NCI-H748 treated with DMSO at 0.1 percent for 48 hours (cell line): Measurements from ENCODE around the gene ESRRA.

Experiments used
- DNase-seq: peaks from one replicate; lab custom pipeline; 2025; lab: John Stamatoyannopoulos, UW

The ESRRA gene

DNA sequence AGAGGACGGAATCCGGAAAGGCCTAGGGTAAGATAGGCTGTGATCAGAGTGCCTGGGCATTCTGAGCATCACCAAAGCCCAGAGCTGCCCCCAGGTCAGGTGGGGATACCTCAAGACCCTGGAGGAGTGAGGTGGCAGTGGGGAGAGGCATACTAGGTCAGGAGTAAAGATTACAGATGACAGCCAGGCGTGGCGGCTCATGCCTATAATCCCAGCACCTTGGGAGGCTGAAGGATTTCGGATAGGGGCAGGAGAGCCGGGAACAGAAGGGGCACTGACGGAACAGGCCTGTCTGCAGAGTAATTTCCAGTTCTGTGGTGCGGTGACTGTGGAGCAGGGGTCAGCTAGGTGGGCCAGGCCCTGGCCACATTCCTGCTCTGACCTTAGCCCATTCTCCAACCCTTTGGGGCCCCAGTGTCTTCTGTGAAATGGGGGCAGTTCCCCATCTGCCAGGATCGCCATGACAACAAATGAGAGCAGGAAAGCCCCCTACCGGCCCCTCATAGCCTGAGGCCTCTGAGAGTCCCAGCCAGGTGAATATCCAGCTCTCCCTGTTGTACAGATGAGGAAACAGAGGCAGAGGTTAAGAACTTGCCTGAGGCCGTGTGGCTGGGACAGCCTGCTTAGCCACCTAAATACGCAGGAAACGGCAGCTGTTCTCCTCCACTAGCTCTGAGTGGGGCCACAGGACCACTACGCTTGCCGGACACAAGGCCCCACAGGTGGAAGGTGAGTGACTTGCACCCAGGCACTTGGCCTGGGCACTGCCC, 30.1 kb upstream of the ESRRA start:
- no peak for DNase-seq

DNA sequence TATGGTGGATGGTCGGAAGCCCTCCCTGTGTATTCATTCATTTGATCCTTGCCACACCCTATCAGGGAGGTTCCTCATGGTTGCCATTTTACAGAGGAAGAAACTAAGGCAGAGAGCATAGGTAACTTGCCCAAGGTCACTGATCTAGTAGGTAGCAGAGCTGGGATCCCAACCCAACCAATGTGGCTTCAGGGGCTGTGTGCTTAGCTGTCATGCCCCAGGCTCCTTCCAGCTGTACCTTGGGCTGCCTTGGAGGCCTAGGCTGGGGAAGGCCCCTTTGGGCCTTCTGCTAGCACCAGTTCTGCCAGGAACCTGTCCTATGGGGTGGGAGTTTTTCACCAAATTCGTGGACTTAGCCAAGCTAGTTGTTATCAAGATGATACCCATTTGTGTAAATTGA, 29.5 kb upstream of the ESRRA start:
- no peak for DNase-seq

DNA sequence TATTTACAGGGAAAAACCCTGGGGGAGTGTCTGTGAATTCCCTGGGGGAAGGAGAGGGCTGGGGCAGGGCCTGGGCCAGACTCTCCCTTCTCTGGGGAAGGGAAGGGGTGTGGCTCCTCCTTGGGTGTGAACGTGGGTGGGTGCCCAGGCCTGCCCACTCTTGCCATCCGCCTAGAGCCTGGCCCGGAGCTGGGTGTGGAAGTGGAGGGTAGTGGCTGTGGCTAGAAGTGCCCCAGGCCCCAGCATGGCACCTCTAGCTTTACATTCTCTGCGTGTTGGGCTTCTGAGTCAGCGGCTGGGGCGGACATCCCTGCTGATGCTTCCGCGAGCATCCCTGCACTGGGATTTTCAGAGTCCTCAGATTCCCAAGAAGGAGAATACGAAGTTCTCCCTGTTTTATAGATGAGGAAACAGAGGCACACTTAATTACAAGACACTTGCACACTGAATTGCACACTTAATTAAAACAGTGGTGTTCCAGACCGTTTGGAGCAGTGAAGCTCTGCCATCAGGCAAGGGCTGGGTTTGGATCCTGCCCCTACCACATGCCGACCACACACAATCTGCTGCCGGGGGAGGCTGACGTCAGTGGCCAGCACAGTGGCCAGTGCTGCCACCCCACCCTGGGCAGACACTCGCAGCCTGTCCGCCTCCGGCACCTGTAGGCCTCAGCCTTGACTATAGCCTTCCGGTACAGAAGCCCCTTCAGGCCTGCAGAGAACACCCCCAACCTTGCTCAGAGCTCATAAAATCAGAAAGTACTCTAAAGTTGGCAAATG, 28.5 kb upstream of the ESRRA start:
- DNase-seq = no peak

DNA sequence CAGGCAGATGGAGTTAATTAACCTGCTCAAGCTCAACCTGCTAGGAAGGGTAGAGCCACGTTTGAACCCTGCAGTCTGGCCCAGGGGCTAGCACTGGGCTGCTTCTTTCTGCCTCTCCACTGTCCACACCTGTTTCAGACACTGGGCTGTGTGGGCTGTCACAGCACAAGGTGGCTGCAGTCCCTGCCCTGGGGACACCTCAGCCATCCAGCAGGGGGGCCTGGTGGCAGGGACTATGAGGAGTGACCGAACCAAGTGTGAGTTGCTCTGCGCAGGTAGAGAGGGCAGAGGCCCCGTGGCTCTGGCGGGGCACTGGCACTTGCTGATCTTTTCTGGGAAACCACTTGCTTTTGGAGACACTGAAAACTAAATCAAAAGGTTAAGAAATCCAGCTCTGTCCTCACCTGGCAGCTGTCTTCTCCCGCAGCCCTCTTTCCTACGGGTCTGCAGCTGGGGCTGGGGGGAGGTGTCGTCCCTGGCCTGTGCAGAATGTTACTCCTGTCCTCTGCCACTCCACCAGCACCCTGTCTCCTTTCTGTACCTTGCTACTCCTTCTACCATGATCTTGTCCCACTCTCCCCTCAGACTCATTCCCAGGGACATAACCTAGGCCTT, 26.6 kb upstream of the ESRRA start:
- no peak for DNase-seq

- no peak for DNase-seq
Observed at GRCh38 chr11:64281957-64282770, 23.2 kb upstream of the ESRRA start.

DNA sequence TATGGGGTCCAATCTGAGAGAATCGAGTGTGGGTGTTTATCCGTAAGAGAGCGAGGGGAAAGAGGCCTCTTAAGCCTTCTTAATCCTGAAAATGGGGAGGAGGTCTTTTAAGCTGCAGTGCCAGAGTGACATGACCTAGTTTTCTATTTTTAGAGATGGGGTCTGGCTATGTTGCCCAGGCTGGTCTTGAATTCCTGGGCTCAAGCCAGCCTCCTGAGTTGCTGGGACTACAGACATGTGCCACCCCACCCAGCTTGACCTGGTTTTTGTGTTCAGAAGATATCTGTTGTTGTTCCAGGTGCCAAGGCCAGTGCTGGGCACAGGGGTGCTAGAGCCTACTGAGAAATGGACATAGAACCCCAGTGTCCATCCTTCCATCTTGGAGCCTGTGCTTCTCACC, 22.2 kb upstream of the ESRRA start:
- DNase-seq = no peak

DNA sequence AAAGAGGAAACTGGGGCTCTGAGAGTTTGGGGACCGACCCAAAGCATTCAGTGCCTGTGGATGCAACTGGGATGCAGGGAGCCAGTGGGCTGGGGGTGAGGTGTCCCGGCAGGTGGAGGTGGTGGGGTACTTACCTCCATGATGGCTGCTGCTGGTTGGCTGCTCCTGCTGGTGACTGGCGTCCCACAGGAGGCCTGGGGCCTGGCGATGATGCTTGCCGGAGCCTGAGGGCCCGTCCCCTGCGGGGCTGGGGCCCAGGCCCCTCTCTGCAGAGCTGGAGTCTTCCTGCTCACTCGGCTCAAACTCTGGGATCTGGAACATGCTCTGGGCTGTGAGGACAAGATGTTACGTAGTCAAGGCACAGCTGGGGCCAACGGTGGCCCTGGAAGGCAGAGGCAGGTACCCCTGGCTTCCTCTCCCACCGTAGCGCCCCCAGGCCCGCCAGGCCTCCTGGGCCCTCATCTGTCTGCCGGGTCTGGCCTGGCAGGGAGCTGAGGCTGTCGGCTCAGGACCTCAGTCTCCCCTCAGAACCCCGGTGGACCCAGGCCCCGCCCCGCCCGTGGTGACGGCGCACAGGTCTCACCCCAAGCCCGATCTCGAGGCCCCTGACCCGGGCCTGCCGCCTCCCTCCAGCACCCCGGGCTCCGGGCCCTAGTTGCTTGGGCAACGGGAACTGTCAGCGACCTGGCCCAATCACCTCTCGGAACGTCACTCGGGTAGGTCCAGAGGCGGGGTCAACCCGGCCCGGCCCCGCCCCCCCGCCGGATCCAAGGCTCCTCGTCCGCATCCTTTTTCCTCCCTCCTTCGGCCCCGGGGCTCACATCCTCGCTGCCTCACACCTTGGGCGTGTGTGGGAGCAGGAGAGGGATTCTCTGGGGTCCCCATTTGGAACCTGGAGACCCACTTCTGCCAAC, 21.0 kb upstream of the ESRRA start, which contains the start of gene BAD:
BAD (minus strand) TSS at position 618 of the 914 bp plus-strand sequence; CDS start at position 321, 297 bp downstream.
- peak; percentile 77 for DNase-seq

DNA sequence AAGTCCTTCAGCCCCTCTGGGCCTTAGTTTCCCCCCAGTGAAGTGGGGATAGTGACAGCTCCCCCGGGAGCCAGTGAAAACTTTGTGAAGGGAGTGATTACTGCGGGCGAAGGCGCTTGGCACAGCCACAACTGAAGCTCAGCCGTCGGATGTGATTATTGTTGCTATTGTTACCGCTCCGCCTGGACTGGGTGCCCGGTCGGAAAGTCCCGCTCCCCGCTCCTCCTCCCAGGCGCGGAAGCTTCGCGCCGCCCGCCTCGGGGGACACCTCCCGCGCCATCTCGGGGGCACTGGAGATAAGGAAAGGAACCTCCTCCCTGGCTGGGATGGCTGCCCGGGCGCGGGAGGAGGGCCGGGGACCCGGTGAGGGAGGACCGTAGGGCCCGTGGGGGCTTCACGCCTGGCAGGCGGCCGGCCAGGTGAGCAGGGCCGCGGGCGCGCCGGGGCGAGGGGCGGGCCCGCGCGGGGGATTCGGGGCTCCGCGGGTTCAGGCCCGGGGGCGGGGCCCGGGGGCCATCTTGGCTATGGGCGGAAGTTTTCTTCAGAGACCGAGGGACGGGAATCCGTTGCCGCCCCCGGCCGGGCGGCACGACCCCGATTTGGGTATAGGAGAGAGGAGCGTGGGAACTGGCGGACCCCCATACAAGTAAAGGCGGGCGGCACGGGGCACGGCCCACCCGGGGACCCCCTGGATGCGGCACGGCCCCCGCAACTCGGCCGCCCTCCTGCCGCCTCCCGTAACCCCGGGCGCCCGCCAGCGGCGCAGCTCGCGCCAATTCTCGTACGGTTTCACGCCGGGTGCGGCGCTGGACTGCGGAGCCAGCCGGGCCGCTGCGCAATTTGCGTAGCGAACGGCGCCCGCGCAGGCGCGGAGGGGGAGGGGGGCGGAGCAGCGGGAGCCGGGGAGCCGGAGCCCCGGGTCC, 20.1 kb upstream of the ESRRA start, which contains the start of gene GPR137:
GPR137 (plus strand) TSS at position 887 of the 923 bp plus-strand sequence. CDS start 677 bp downstream, outside the sequence.
- DNase-seq = peak; percentile 71

DNA sequence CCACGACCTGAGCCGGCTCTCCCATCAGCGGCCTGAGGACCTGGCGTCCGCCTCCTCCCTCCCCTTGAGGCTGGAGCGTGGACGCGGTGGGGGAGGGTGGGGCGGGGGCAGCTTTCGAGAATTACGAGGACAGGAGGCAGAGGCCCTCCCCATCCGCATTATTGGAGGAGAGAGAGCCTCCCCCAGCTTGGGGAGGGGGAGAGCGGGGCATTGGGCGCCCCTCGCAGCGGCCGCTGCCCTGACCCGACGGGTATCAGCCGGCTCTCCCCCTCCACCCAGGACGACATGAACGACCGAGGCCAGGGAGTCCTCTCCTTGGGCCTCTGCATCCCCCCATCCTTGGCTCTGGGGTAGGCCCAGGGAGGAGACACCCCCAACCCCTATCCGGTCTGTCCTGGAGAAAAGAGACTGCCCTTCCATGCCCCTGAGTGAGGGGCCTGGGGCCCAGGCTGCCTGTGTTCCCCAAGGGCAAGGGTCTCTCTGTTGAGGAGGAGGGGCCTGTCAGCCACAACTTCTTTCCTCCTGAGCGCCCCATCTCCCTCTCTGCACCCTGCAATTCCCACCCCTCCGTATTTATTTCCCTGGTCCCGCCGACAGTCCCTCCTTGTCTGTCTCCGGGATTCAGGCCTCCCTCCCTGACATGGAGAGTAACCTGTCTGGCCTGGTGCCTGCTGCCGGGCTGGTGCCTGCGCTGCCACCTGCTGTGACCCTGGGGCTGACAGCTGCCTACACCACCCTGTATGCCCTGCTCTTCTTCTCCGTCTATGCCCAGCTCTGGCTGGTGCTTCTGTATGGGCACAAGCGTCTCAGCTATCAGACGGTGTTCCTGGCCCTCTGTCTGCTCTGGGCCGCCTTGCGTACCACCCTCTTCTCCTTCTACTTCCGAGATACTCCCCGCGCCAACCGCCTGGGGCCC, 19.2 kb upstream of the ESRRA start:
- no peak for DNase-seq

GRCh38 chr11:64286801-64287159, 18.5 kb upstream of the ESRRA start:
- DNase-seq = no peak

DNA sequence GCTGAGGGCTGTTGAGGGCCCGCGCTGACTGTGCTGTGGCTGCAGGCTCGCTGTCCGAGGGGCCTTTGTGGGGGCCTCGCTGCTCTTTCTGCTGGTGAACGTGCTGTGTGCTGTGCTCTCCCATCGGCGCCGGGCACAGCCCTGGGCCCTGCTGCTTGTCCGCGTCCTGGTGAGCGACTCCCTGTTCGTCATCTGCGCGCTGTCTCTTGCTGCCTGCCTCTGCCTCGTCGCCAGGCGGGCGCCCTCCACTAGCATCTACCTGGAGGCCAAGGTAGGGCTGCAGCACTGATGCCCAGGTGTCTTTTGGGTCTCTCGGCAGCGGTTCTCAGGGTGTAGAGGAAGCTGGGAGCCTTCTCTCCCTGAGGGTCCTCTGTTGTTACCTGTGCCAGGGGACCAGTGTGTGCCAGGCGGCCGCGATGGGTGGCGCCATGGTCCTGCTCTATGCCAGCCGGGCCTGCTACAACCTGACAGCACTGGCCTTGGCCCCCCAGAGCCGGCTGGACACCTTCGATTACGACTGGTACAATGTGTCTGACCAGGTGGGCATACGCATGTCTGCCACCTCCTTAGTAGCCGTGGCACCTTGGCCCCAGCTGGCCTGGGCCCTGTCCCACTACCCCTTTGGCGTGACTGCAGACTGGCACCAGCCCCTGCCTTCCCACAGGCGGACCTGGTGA, 17.5 kb upstream of the ESRRA start:
- no peak for DNase-seq

DNA sequence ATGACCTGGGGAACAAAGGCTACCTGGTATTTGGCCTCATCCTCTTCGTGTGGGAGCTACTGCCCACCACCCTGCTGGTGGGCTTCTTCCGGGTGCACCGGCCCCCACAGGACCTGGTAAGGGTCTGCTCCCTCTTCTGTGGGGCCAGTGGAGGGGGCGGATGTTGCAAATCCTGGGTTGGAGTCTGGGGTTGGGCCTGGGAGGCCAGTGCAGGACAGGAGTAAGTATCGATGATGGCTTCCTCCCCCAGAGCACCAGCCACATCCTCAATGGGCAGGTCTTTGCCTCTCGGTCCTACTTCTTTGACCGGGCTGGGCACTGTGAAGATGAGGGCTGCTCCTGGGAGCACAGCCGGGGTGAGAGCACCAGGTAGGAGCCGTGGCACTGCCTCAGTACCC, 17.0 kb upstream of the ESRRA start:
- DNase-seq = no peak

GRCh38 chr11:64289002-64289564, 16.2 kb upstream of the ESRRA start:
- no peak for DNase-seq

DNA sequence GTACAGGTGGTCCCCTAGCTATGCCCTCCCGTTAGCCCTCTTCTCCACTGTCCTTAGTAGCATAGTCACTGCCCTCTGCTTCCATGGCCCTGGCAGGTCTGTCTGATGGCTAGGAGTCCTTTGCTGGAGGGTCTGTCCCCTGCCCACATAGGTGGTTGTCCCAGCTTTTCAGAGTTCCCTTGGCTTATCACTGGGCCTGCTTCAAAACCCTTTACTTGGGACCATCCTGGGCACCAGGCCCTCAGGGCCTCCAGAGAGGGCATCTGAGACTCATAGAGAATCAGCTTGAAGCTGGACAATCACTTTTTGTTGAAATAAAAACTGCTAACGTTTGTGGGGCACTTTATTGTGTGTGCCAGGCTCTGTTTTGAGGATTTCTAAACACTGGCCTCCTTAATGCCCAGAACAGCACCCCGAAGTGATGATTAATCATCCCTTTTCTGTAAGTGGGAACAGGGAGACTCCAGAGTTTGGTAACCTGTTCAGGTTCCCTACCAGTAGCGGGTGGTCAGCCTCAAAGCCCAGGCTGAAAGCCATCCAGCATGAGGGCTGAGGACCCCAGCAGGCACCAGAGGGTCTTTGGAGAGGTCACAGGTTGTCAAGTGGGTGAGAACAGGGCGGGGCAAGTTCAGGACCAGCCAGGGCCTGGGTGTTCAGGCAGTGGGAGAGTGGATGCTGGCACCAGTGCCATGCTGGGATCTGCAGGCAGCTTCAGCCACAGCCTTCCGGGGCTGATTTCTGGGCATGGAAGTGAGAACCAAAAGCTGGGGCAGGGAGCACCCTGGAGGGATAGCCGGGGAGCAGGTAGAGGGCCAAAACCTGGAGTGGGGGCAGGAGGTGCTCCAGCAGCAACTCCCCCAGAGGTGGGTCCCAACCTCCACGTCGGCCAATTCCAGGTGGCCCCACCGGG, 14.7 kb upstream of the ESRRA start:
- no peak for DNase-seq

DNA sequence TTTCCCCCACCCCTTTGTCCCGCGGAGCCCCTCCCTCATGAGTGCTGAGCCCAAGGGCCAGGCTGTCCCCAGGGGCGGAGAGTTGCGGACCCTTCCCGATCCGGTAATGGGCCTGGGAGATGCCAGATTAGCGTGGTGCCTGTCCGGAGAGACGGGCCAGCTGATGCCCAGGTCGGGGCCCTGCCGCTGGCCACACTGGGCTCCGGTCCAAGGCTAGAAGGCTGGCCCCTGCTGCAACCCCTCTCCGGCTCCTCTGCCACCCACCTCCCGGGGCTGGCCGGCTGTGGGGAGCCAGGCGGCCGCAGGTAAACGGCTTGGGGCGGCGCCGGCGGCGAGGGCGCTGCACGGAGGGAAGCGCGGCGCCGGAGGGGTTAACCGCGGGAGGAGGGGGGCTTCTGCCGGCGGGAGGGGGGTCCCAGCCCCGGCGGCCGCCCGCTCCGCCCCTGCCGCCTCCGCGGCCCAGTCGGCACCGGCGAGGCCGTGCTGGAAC, 14.0 kb upstream of the ESRRA start, which contains the start of gene KCNK4:
KCNK4 (plus strand) TSS at position 41 of the 490 bp plus-strand sequence. CDS start 1,717 bp downstream, outside the sequence.
- no peak for DNase-seq

GRCh38 chr11:64291752-64292459, 13.4 kb upstream of the ESRRA start:
- no peak for DNase-seq
